GM19240 (cell line): ENCODE results near the gene AFG1L.
"Not testable (repeated sequence)": the region's sequence is repeated elsewhere in the genome, so short reads cannot be mapped to it uniquely, and the experiment has no call there.

Source experiments
- DNase-seq: peaks from one replicate; pipeline ENCODE4 v3.0.0; 2011; ENCODE audit warnings: low spot score; ENCODE audit not compliant: insufficient read length

The AFG1L gene

DNA sequence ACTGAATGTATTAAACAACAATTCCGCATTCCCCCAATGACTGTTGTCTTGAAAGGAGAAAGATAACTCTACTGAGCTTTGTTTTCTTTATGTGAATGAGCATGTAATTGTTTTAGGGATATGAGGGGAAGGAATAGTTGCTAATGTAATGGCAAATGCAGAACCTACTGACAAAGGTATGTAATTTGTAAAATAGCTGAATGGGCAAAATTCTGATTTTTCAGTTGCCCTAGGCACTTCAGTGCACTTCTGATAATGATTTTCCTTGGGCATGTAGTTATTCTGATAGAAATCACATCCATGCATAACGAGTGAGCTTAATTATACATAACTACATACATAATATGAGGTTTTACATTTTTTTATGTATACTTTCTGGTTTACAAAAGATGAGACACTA, 212.5 kb downstream of the AFG1L start:
- no peak for DNase-seq

DNA sequence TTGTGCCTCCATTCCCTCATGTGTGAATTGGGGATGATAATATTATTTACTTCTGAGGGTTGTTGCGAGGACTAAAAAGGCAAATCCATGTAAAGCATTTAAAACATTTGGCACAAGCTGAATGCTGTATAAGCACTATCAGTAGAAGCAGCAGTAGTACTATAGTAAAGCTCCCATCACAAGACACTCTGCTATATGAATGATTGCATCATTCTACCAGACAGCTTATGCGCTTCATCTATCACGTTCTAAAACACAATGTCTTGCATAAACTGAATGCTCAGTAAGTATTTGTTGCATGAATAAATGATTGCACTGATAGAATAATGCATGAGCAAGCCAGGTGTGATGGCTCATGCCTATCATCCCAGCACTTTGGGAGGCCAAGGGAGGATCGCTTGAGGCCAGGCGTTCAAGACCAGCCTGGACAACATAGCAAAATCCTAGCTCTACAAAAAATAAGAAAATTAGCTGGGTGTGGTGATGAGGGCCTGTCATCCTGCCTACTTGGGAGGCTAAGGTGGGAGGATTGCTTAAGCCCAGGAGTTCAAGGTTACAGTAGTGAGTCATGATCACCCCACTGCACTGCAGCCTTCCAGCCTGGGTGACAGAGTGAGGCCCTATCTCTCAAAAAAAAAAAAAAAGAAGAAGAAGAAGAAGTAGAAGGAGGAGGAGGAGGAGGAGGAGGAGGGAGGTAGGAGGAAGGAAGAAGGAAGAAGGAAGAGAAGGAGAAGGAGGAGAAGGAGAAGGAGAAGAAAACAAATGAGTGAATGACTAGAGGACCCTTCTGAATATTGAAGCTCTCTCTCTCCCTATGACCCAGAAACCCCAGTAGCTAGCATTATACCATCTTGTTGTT, 215.8 kb downstream of the AFG1L start:
- DNase-seq = no peak

DNA sequence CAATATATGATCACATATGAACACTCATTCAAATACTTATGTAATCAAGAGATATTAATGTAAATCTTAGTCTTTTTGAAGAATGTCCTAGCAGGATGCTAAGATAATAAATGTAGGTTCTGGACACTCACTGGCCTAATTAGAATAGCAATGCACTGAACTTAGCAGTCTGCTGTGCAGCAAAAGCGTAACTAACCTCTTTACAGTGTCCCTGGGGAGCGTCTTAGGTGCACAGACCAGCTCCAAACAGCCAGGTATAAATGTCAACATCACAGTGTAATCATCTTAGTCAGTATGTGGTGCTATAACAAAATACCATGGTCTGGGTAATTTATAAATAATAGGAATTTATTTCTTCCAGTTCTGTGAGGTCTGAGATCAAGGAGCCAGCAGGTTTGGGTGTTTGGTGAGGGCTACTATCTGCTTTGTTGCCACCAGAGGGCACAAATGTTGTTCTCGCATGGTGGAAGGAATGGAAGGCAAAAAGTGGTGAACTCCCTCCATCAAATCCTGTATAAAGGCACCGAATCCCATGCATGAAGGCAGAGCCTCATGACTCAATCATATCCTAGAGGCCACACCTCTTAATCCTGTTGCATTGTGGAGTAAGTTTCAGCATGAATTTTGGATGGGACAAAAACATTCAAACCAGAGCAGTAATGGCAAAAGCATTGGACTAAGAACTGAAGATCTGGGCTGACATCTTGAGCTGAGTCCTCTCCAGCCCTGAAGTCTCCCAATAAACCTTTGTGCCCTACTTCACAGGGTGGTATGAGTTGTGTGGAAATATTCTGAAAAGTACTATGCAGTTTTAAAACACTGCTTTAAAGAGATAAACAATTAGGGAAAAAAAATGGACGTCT, 224.1 kb downstream of the AFG1L start:
- DNase-seq = no peak

DNA sequence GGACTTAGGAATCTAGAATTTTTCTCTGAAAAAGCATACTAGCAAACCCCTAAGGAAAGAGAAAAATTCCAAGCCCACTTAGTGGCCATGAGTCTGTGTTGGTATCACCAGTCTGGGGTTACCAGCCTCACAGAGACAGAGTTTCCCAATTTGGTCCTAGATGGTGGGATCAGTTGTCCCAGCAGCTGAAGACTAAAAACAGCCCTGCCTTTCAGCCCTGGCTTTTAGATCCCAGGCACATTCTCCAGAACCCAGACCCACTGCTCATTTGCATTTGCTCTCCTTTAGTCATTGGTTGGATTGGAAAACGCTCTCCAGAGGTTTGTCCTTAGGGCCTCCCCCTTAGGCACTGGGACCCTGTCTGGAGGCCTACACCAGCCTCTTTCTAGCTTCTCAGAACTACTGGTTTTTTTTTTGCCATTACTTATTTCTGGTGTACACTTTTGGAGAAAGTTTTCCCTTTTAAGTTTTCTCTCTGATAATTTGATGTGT, 226.8 kb downstream of the AFG1L start:
- no peak for DNase-seq

DNA sequence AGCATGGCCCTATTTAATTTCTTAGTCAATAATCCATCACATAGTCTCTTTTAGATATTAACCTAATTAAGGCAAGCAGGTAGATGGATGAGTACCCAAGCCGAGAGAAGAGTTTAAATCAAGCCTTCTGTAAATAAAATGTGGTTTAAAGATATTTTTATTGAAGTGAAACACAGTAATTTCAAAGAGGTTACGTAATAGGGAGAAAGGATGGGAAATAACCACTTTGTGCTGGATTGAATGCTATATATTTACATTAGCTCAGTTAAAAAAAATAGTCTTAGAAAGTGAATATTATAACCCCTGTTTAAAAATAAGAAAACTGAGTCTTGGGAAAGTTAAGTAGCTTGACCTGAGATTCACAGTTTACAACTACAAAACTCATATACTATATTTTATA, 228.8 kb downstream of the AFG1L start:
- DNase-seq = no peak

DNA sequence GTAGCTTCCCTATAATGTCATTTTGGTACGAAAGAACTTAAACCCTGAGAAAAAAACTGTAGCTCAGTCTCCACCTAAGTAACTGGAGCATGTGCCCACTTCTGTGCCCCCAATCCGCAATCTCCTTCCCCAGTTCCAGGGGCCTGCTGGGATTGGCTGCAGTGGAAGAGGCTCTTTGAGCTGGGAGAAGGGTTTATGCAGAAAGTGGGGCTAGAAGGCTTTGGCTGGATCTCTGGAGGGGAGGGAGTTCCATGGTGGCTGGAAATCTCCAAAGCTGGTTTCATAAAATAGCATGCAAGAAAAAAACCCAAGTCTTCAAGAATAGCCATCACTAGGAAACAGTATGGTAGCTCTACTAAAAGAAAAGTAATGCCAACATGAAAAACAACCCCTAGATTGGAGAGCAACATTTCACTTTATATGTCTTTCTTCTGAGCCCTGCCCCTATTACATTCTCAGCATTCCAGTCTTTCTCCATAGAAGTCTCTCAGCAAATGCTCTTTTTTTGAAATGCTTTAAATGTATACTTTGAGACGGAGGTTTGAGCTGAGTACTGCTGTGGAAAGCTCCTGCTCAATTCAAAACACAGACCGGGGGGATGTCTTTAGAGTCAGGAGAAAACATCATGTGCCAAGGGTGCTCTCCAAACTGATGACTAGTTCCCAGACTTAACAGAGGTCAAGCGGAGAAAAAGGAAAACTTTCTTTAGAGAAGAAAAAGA, 229.8 kb downstream of the AFG1L start:
- no peak for DNase-seq

DNA sequence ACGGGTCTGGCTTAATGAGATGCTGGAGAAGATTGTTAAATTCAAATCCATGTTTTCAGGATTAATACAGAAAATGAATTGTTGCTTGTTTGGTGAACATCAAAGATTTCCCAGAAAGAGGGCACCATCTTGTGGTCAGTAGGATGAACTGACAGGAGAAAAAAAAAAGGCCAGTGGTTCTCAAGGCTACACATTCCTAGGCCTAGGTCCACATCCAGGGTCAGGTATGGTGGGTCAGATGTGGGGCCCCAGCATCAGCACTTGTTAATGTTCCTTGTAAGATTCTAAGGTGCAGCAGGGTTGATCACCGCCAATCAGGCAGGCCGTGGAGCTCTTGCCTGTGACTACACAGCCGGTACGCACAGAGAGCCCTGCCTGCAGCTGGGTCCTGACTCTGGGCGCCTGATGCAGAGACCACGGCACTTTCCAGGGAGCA, 231.9 kb downstream of the AFG1L start:
- DNase-seq = no peak

DNA sequence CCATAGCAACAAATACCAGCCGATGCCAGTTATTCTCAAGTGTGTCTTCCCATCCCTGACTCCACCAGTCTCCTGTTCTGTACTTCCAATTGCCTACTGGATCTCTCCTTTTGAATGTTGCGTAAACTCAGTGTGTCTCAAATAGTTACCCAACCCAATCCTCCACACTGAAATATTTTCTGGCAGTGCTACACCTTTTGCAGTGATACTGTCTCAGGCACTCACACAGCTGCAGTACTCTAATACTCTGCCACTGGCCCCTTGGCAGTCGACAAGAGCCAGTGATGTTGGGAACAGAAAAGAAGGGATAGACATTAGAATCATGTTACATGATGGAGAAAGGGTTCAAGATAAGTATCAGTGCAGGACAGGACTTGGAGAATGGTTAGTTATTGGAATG, 234.0 kb downstream of the AFG1L start:
- no peak for DNase-seq

DNA sequence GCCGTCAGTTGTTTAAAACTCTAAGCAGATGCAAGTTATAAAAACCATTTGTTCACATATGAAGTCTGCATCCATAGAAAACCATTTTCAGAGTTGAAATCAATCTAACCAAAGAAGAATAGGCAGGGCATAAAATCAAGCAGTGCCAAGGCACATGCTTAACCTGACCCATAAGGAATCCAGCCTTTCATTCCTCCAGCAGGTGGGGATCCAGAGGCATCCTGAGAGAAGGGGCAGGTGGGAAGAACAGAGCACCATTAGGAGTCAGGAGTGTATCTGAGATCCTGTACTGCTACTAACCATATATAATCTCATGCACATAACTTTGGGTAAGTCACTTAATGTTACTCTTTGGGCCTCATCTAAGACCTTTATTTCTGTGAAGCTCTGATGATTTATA, 236.5 kb downstream of the AFG1L start:
- DNase-seq = no peak

DNA sequence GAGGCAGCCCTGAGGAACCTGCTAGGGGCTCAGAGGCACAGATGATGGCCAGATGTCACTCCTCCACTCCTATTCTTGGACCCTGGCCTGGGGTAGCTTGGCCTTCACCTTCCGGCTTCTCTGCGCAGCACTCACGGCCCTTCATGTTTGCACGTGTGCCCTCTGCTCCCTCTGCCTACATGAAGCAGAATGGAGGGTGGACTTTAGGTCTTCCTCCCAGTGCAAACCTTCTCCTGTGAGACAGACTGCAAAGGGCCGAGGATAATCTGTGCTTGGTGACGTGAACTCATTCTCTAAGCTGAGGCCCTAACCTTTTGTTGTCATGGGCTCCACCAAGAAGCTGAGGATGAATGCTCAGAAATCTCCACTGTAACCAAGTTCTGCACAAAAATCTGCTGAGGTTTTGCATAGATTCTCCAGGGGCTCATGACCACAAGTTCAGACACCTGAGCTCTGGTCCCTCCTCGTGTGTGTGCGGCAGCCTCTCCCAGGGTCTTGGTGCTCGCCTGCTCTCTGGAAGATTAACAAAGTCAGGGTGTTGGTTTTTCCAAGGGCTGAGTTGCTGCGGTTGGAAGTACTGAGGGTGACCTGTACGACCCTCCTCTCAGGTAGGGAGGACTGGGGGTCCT, 240.4 kb downstream of the AFG1L start:
- DNase-seq = no peak

DNA sequence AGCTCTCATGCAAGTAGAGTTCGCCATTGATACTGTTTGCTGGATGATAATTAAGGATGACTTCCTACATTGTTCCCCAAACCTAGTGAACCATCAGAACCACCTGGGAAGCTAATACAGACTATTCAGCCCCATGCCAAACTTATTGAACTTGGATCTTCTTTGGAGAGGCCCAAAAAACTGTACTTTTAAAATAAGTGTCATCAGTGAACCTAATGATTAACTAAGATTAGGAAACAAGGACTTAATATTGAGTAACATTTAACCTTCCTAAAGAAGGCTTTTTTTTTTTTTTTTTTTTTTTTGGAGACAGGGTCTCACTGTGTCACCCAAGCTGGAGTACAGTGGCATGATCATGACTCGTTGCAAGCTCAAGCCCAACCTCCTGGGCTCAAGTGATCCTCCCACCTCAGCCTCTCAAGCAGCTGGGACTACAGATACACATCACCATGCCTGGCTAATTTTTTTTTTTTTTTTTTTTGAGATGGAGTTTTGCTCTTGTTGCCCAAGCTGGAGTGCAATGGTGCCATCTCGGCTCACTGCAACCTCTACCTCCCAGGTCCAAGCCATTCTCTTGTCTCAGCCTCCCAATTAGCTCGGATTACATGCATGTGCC, 241.2 kb downstream of the AFG1L start:
- DNase-seq = not testable (repeated sequence)

DNA sequence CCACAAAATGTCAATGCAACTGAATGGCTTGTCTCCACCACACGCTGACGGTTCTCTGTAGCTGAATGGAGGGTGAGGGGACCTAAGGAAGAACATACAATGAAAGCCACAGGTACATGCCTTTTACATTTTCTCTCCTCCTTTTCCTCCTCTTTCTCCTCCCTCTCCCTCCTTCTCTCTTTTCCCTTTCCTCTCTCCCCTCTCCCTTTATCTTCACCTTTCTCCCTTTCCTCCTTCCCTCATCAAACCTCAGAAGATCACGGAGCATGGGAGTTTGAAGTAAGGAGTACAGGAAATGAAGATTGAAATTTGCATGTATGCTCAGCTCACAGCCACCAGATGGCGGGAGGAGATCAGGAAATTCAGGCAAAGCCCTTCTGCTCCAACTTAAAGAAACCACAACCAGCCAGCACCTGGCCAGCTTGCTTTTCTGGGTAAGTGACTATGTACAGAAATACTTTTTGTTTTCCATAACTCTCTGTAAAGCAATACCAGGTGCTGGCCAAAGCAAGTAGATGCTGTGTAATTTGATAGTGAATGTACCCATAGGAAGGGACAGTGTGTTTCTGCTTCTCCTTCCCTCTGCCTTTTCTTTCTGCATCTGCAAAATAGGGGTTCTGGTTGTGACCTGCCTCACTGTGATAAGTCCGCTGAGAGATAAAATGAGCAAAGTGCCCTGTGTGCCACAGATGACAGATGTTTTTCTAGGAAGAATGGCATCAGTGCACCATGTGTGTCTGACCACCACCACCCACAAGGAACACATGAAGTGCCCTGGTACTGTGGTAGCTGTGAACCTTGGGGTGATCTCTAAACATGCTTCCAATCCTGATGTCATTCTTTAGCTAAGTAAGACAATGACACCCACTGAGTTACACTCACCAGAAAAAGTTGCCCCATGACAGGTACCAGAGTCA, 247.2 kb downstream of the AFG1L start:
- peak; percentile 50 for DNase-seq

DNA sequence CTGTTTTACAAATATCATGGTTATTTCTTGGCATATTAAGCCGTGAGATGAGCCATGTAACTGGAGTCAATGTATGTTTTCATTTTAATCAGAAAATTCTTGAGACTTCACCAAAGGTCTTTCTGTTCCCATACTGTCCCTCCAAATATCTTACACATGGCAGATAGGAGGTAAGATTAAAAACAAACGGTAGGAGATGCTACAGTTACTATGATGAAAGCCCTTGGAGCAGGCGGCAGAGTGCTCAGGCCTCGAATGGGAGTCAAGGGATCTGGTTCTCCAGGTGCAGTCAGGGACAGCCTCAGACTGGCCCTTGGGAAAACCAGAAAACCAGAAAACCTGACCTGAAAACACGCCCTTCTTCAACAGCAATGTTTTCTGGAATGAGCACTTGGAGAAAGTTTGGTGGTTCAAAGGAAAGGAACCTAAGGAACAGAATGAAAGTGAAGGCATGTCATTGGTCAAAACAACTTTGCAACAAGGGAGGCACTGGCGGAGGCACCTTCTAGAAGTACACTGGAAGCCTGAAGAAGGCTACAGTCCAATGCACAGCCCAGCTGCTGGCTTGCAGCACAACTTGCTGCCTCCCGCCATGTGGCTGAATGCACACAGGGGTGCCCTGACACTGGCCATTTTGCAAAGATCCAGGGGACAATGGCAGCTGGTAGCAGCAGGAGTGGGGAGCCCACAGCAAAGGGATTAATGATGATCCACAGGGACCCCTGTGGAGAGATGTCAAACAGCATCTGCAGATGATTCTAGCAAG, 248.5 kb downstream of the AFG1L start:
- no peak for DNase-seq

DNA sequence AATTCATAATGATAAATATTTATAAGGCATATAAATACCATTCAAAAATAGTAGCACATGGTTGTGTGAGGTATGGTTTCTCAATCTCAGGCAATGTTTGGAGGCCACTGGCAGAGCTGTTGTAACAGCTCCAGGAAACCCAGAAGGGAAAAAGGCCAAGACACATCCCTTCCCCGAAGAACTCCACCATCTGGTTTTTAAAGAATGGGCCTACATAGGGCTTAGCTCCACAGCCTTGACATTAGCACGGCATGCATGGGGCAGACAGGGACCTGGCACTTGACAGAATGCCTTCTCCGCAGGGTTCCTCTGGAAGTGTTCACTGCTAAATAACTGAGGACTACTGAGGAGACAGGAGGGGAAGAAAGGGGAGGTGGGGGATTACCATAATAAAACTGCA, 249.8 kb downstream of the AFG1L start:
- DNase-seq = no peak

DNA sequence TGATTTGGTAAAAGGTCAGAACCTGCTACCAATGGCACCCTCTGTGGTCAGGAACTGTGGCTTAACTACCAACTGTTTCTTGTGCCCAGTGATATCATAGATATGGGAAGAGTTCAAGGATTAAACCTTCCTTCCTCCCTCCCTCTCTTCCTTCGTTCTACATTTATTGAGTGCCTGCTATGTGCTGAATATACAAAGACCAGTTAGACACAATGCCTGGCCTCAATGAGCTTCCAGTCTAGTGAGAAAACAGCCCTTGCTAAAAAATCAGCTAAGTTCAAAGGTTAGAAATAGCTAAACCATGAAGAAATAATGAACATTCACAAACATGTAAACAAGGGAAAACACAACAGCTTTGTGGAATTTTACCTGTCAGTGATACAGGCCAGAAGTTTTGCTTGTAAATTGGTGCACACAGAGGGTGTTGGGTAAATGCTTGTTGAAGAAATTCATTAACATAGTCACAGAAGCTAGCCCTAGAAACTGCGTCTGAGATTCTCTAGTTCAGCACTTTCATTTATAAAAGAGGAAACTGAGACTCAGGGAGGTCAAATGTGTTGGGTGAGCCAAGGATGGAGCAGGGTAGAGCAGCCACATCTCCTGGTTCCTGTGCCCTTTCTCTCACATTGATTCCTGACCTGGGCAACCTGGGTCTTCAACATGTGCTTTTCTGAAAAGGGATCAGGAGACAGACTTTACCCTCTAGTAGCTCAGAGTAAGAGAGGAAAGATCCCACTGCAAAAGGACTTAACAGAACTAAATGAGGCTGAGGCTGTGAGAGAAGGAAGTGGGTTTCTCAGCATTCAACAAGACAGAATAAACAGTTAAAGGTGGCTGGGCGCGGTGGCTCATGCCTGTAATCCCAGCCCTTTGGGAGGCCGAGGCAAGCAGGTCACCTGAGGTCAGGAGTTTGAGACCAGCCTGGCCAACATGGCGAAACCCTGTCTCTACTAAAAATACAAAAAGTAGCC, 251.5 kb downstream of the AFG1L start:
- no peak for DNase-seq

DNA sequence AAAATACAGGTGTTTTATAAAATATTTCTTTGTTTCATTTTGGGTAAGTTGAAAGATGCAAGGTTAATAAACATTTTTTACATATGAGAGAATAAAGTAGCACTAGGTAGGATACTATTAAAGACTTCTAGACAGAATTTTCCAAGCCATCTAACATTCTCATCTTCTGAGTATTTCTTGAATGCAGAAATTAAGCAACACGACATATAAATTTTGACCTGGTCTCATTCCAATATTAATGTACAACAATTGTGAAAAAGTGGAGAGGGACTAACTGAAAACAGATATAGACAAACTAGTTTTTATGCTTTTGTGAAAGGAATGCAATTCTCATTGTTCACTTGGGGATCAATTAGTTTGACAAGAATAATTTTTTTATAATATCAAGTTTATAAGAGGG, 254.4 kb downstream of the AFG1L start:
- no peak for DNase-seq

DNA sequence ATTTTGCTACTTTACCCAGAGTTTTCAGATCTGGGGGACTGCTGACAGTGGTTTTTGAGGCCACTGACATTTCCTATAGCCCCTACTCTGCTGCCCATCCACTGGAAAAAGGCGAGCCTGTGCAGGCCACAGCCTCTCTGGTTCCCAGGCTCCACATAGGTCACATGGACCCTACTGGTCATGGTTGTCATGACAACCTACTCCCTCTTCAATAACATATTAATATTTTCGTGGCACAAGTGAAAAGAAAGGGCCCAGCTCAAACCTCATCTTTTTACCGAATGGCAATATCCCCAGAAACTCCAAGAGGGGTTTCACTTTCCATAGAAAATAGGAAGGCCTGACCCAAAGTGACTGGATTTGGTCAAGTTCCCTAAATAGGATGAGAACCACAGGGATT, 254.9 kb downstream of the AFG1L start:
- no peak for DNase-seq

DNA sequence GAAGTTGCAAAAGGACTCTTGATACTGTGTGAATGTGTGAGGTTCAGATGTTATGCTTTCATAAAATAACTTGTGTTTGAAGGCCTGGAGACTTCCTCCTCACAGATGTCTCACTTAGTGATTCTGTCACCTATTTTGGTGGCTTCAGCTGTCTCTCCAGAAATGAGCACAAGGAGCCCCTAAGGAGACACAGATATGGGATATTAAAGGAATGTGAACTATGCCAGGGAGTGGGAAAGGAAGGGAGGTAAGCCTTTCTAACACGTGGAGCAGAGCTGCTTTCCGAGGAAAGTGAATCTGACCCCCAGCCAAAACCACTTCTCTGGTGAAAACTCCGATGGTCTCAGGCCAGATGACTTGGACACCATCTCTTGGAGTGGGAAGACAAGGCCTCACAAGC, 255.4 kb downstream of the AFG1L start:
- DNase-seq = no peak
